Neural progenitor cell (in vitro differentiated cells): ENCODE measurements around the gene DLK1. TPM values are rescaled to one million over a fixed set of nuclear protein-coding genes. Genes with fewer than 3 reads are reported as not detected.

Experiments used
- DNase-seq: peaks from one replicate; pipeline ENCODE4 v3.0.0-alpha.2; 2016; ENCODE audit warnings: low spot score
- H2AFZ ChIP-seq: fragments of 200-600 bp; sonication (generic); replicated peaks from 2 replicates; pipeline ENCODE4 v1.6.1; 2016; ENCODE audit warnings: antibody characterized with exemption
- H3F3A ChIP-seq: fragments of 200-600 bp; sonication (generic); 2 replicates; pipeline ENCODE4 v1.6.1; 2016; ENCODE audit warnings: antibody characterized with exemption, low read depth
- H3K27ac ChIP-seq: fragments of 200-600 bp; sonication (generic); 2 replicates; pipeline ENCODE4 v1.5.1; 2016; ENCODE audit warnings: mild to moderate bottlenecking
- H3K27me3 ChIP-seq: fragments of 200-600 bp; sonication (generic); 2 replicates; pipeline ENCODE4 v1.6.1; 2016; ENCODE audit warnings: mild to moderate bottlenecking, moderate library complexity
- H3K36me3 ChIP-seq: fragments of 200-600 bp; sonication (generic); 2 replicates; pipeline ENCODE4 v1.5.1; 2016
- H3K4me1 ChIP-seq: fragments of 200-600 bp; sonication (generic); 2 replicates; pipeline ENCODE4 v1.6.1; 2016; ENCODE audit warnings: mixed run types
- H3K4me2 ChIP-seq: fragments of 200-600 bp; sonication (generic); 2 replicates; pipeline ENCODE4 v1.6.1; 2016
- H3K4me3 ChIP-seq: fragments of 200-600 bp; sonication (generic); 2 replicates; pipeline ENCODE4 v1.5.1; 2016
- H3K79me2 ChIP-seq: fragments of 200-600 bp; sonication (generic); 2 replicates; pipeline ENCODE4 v1.6.1; 2016; ENCODE audit warnings: low read depth
- H3K9ac ChIP-seq: fragments of 200-600 bp; sonication (generic); 2 replicates; pipeline ENCODE4 v1.6.1; 2016
- H3K9me3 ChIP-seq: fragments of 200-600 bp; sonication (generic); 2 replicates; pipeline ENCODE4 v1.5.1; 2016; ENCODE audit warnings: low read depth
- H4K20me1 ChIP-seq: fragments of 200-600 bp; sonication (generic); 2 replicates; pipeline ENCODE4 v1.6.1; 2016; ENCODE audit warnings: low read depth
- H3K27ac Mint-ChIP-seq: 3 replicates; pipeline ENCODE4 v1.8.0; 2021; ENCODE audit warnings: mixed read lengths
- H3K27me3 Mint-ChIP-seq: 2 replicates; pipeline ENCODE4 v1.8.0; 2022; ENCODE audit warnings: low read depth, mild to moderate bottlenecking, inconsistent platforms, moderate library complexity, mixed read lengths; ENCODE audit not compliant: insufficient read depth
- H3K36me3 Mint-ChIP-seq: 3 replicates; pipeline ENCODE4 v1.8.0; 2021; ENCODE audit warnings: mixed read lengths
- H3K4me1 Mint-ChIP-seq: 3 replicates; pipeline ENCODE4 v1.8.0; 2021; ENCODE audit warnings: mixed read lengths
- H3K4me3 Mint-ChIP-seq: 3 replicates; pipeline ENCODE4 v1.8.0; 2021; ENCODE audit warnings: mild to moderate bottlenecking, moderate library complexity, mixed read lengths
- H3K9me3 Mint-ChIP-seq: 3 replicates; pipeline ENCODE4 v1.8.0; 2020; ENCODE audit warnings: mixed read lengths
- EZH2 ChIP-seq: fragments of 200-600 bp; sonication (generic); IDR thresholded peaks from 2 replicates; pipeline ENCODE4 v1.6.1; 2017; ENCODE audit warnings: antibody characterized with exemption, mild to moderate bottlenecking, moderate library complexity
- EZH2phosphoT487 ChIP-seq: fragments of 200-600 bp; sonication (generic); IDR thresholded peaks from 2 replicates; pipeline ENCODE4 v1.6.1; 2017; ENCODE audit warnings: antibody characterized with exemption
- total RNA-seq: library from RNA; depleted of rRNA; stranded (reverse); fragments of >200 nt; gene quantifications from 2 replicates; pipeline ENCODE4 v1.2.3, GENCODE V29; 2015; ENCODE audit warnings: low replicate concordance
- TF ChIP-seq, protein P1 (sequence below): fragments of 200-600 bp; sonication (generic); IDR thresholded peaks from 2 replicates; pipeline ENCODE4 v1.5.1; 2017; ENCODE audit warnings: antibody characterized with exemption, mild to moderate bottlenecking

The DLK1 gene
- total RNA-seq, 1 donor from 2014 or later, result 312 TPM

- Histone ChIP-seq H3K27ac (no peak overlapping the region), H3K36me3 (no peaks in the 10 kb centered on the region), H3K4me1 (no peaks in the 10 kb centered on the region), H3K4me2 (no peak overlapping the region), H3K9me3 (no peaks in the 10 kb centered on the region), H3K9ac (no peak overlapping the region), H3F3A (no peaks in the 10 kb centered on the region), H2AFZ (no peak overlapping the region), H4K20me1 (no peaks in the 10 kb centered on the region), H3K79me2 (no peaks in the 10 kb centered on the region), H3K4me3 (no peak overlapping the region), H3K27me3 (no peaks in the 10 kb centered on the region)
- no peak overlapping the region for H3K4me3 Mint-ChIP-seq
- H3K4me1 Mint-ChIP-seq, result no peaks in the 10 kb centered on the region
- H3K9me3 Mint-ChIP-seq, result no peaks in the 10 kb centered on the region
- no peaks in the 10 kb centered on the region for H3K36me3 Mint-ChIP-seq
- no peak overlapping the region for H3K27ac Mint-ChIP-seq
- TF ChIP-seq EZH2phosphoT487, result no peak
- TF ChIP-seq, protein P1, sequence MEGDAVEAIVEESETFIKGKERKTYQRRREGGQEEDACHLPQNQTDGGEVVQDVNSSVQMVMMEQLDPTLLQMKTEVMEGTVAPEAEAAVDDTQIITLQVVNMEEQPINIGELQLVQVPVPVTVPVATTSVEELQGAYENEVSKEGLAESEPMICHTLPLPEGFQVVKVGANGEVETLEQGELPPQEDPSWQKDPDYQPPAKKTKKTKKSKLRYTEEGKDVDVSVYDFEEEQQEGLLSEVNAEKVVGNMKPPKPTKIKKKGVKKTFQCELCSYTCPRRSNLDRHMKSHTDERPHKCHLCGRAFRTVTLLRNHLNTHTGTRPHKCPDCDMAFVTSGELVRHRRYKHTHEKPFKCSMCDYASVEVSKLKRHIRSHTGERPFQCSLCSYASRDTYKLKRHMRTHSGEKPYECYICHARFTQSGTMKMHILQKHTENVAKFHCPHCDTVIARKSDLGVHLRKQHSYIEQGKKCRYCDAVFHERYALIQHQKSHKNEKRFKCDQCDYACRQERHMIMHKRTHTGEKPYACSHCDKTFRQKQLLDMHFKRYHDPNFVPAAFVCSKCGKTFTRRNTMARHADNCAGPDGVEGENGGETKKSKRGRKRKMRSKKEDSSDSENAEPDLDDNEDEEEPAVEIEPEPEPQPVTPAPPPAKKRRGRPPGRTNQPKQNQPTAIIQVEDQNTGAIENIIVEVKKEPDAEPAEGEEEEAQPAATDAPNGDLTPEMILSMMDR, result no peak
- no peak for TF ChIP-seq EZH2
- no peak for DNase-seq
- H3K27me3 Mint-ChIP-seq, result peaks cover 2% of the 10 kb centered on the region
These were observed 20.4 kb downstream of the DLK1 start for GRCh38 chr14:100747021-100747586.

DNA sequence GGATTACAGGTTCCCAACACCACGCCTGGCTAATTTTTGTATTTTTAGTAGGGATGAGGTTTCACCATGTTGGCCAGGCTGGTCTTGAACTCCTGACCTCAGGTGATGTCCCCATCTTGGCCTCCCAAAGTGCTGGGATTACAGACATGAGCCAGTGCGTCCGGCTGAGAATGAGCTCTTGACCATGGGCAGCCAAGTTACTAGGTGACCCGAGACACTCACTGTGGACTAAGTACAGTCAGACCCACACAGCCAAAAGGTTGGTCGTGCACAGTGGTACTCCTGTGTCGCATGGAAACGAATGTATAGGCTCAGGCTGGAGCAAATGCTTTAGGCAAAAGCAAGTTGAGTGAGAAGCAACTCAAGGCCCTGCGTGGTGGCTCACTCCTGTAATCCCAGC is 21.0 kb downstream of the DLK1 start:
- peaks cover 3% of the 10 kb centered on the region for H3K27me3 Mint-ChIP-seq

GRCh38 chr14:100748403-100748802 is 21.7 kb downstream of the DLK1 start:
- H3K27ac Mint-ChIP-seq, result no peak overlapping the region

More for the DNA sequence above, 21.0 kb downstream of the DLK1 start:
- no peaks in the 10 kb centered on the region for H3K79me2 ChIP-seq
- no peak overlapping the region for H3K4me2 ChIP-seq
- no peaks in the 10 kb centered on the region for H3K4me1 Mint-ChIP-seq
- H3K36me3 Mint-ChIP-seq, result no peaks in the 10 kb centered on the region
- no peak overlapping the region for H3K27ac Mint-ChIP-seq
- no peaks in the 10 kb centered on the region for H3K9me3 ChIP-seq
- no peaks in the 10 kb centered on the region for H3F3A ChIP-seq
- no peaks in the 10 kb centered on the region for H3K27me3 ChIP-seq
- H3K36me3 ChIP-seq, result no peaks in the 10 kb centered on the region
- no peaks in the 10 kb centered on the region for H3K4me1 ChIP-seq
- DNase-seq, result no peak
- no peak overlapping the region for H3K9ac ChIP-seq
- H4K20me1 ChIP-seq, result no peaks in the 10 kb centered on the region
- no peaks in the 10 kb centered on the region for H3K9me3 Mint-ChIP-seq
- H3K27ac ChIP-seq, result no peak overlapping the region
- H3K4me3 Mint-ChIP-seq, result no peak overlapping the region
- TF ChIP-seq EZH2 (no peak), EZH2phosphoT487 (no peak)
- TF ChIP-seq, protein P1, result no peak
- H3K4me3 ChIP-seq, result no peak overlapping the region
- no peak overlapping the region for H2AFZ ChIP-seq

More at GRCh38 chr14:100748403-100748802, 21.7 kb downstream of the DLK1 start:
- no peaks in the 10 kb centered on the region for H3K27me3 ChIP-seq
- Mint-ChIP-seq H3K27me3 (peaks cover 7% of the 10 kb centered on the region), H3K4me1 (no peaks in the 10 kb centered on the region), H3K9me3 (no peaks in the 10 kb centered on the region), H3K36me3 (no peaks in the 10 kb centered on the region), H3K4me3 (no peak overlapping the region)
- no peak overlapping the region for H2AFZ ChIP-seq
- H4K20me1 ChIP-seq, result no peaks in the 10 kb centered on the region
- H3K79me2 ChIP-seq, result no peaks in the 10 kb centered on the region
- TF ChIP-seq EZH2 (no peak), EZH2phosphoT487 (no peak)
- TF ChIP-seq, protein P1, result no peak
- H3K4me2 ChIP-seq, result no peak overlapping the region
- DNase-seq, result no peak
- H3K9ac ChIP-seq, result no peak overlapping the region
- no peaks in the 10 kb centered on the region for H3F3A ChIP-seq
- no peak overlapping the region for H3K27ac ChIP-seq
- H3K36me3 ChIP-seq, result no peaks in the 10 kb centered on the region
- no peak overlapping the region for H3K4me3 ChIP-seq
- no peaks in the 10 kb centered on the region for H3K9me3 ChIP-seq
- no peaks in the 10 kb centered on the region for H3K4me1 ChIP-seq
